ENCODE measurements around the gene FGF18. TPM values are rescaled to one million over a fixed set of nuclear protein-coding genes. Genes with fewer than 3 reads are reported as not detected.

FGF18 gene
- total and polyA plus RNA-seq, 9 of the 15 experiments (the other 6 are each of a cell fraction or from before 2014, with no cell fraction given), result 0.05 to 0.18 (median 0.11) TPM; not detected in 6

DNA sequence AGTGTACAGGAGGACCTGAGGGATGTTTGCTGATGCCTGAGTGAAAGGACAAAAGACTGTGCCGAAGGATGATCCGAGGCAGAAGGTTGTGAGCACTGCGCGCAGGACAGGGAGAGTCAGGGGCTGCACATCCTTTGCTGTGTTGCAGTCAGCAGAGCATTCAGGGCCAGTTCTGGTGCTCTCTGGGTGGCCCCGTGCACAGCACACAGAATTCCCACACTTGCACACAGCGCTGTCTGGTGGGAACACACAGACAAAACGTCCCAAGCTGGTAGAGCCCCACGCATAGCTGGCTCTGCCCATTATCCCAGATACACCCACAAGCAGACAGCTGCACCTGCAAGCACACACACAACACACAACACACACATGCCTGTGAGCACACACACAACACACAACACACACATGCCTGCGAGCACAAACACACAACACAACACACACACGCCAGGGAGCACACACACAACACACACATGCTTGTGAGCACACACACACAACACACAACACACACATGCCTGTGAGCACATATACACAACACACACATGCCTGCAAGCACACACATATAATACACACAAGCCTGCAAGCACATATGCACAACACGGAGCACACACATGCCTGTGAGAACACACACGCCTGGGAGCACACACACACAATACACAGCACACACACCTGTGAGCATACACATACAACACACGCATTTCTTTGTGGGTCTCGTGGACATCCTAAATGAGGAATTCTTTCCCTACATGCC lies 74.4 kb downstream of the FGF18 start (continued):
- TF ChIP-seq, protein P1, sequence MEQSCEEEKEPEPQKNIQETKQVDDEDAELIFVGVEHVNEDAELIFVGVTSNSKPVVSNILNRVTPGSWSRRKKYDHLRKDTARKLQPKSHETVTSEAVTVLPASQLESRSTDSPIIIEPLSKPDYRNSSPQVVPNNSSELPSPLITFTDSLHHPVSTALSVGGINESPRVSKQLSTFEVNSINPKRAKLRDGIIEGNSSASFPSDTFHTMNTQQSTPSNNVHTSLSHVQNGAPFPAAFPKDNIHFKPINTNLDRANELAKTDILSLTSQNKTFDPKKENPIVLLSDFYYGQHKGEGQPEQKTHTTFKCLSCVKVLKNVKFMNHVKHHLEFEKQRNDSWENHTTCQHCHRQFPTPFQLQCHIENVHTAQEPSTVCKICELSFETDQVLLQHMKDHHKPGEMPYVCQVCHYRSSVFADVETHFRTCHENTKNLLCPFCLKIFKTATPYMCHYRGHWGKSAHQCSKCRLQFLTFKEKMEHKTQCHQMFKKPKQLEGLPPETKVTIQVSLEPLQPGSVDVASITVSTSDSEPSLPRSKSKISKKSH (CRISPR knock-in tag; IDR thresholded peaks at IDR 0.05), result no peak
- TF ChIP-seq ZNF717 (CRISPR knock-in tag; IDR thresholded peaks at IDR 0.05), result no peak
- TF ChIP-seq, protein P2, sequence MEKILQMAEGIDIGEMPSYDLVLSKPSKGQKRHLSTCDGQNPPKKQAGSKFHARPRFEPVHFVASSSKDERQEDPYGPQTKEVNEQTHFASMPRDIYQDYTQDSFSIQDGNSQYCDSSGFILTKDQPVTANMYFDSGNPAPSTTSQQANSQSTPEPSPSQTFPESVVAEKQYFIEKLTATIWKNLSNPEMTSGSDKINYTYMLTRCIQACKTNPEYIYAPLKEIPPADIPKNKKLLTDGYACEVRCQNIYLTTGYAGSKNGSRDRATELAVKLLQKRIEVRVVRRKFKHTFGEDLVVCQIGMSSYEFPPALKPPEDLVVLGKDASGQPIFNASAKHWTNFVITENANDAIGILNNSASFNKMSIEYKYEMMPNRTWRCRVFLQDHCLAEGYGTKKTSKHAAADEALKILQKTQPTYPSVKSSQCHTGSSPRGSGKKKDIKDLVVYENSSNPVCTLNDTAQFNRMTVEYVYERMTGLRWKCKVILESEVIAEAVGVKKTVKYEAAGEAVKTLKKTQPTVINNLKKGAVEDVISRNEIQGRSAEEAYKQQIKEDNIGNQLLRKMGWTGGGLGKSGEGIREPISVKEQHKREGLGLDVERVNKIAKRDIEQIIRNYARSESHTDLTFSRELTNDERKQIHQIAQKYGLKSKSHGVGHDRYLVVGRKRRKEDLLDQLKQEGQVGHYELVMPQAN (IDR thresholded peaks at IDR 0.05; ENCODE audit: borderline replicate concordance), result peak; percentile 67; the same call in 1 of the 2 replicates
- no peak for TF ChIP-seq PCBP1 (IDR thresholded peaks at IDR 0.05; ENCODE audit: low read depth, low read length, poor library complexity, severe bottlenecking)
- no peak for TF ChIP-seq MEF2D (tag; conservative IDR thresholded peaks at IDR 0.05; ENCODE audit: low read depth)
- TF ChIP-seq KLF1 (tag; IDR thresholded peaks at IDR 0.05), result no peak
- no peak for TF ChIP-seq SAFB (IDR thresholded peaks at IDR 0.05; ENCODE audit: borderline replicate concordance, low read depth, low read length)
- no peak for TF ChIP-seq ZC3H4 (CRISPR knock-in tag; IDR thresholded peaks at IDR 0.05; ENCODE audit: borderline replicate concordance)
